Measurements from ENCODE around the gene SMYD3.

SMYD3 gene

DNA sequence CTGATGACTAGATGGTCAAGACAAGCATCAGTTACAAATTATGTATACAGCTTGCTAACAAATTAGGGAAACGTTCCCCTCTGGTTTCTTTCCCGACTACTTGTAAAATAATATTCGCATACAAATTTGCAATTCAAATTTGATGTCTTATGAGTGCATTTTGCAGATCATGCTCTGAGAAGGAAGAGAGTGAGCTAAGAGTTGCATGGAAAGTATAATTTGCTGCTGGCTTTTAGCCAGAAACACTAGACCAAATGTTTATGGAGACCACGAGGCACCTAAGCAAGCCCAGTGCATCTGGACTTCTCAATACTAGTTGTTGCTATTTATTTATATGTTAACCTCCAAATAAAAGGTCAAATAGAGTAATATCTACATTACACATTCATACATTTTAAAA, 216.0 kb downstream of the SMYD3 start:
- no peak overlapping the region for H3K4me3 ChIP-seq (ENCODE audit: low read depth, low read length)
- H3K36me3 ChIP-seq (ENCODE audit: control insufficient read depth, insufficient read depth, low read length) = no peaks in the 10 kb centered on the region
- H3K27me3 ChIP-seq (ENCODE audit: control insufficient read depth, insufficient read depth, low read length) = no peaks in the 10 kb centered on the region
- H3K9me3 ChIP-seq (ENCODE audit: control insufficient read depth, low read length) = no peaks in the 10 kb centered on the region
- TF ChIP-seq, protein P1, sequence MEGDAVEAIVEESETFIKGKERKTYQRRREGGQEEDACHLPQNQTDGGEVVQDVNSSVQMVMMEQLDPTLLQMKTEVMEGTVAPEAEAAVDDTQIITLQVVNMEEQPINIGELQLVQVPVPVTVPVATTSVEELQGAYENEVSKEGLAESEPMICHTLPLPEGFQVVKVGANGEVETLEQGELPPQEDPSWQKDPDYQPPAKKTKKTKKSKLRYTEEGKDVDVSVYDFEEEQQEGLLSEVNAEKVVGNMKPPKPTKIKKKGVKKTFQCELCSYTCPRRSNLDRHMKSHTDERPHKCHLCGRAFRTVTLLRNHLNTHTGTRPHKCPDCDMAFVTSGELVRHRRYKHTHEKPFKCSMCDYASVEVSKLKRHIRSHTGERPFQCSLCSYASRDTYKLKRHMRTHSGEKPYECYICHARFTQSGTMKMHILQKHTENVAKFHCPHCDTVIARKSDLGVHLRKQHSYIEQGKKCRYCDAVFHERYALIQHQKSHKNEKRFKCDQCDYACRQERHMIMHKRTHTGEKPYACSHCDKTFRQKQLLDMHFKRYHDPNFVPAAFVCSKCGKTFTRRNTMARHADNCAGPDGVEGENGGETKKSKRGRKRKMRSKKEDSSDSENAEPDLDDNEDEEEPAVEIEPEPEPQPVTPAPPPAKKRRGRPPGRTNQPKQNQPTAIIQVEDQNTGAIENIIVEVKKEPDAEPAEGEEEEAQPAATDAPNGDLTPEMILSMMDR (IDR thresholded peaks at IDR 0.05) = no peak
- H3K79me2 ChIP-seq = no peaks in the 10 kb centered on the region
- no peak overlapping the region for H3K27ac ChIP-seq
- H3K9ac ChIP-seq = no peak overlapping the region
- no peaks in the 10 kb centered on the region for H3K4me1 ChIP-seq
- no peak overlapping the region for H3K4me2 ChIP-seq (ENCODE audit: low read length)
- no peak overlapping the region for H2AFZ ChIP-seq

DNA sequence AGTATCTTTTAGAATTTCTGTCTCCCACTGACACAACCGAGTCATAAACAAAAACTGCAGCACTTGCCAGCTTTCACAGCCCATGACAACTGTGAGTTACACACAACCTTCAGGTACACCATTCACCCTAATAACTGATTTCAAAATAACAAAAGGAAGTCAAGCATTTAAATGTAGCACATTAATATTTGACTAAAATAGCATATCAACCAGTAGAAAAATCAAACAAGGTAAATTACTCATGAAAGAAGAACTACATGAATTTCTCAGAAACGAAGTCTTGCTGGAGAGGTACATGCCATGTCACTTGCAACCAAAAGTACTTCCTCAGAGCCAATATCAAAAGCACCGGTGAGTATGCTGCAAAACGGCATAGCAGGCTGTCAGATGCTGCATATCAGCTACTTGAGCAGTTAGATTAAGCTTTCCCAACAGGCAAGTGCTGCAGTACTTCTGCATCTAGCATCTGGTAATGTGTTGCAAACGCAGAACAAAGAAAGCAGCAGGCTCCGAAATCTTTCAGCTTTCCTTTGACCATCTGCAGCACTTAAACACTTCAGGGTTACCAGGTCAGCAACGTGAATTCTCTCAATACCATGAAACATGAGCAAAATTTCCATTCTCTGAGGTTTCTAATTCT, 223.2 kb downstream of the SMYD3 start:
- Histone ChIP-seq H2AFZ (no peak overlapping the region), H3K27me3 (ENCODE audit: control insufficient read depth, insufficient read depth, low read length) (no peaks in the 10 kb centered on the region), H3K9ac (no peak overlapping the region), H3K79me2 (no peaks in the 10 kb centered on the region), H3K36me3 (ENCODE audit: control insufficient read depth, insufficient read depth, low read length) (no peaks in the 10 kb centered on the region), H3K9me3 (ENCODE audit: control insufficient read depth, low read length) (no peaks in the 10 kb centered on the region), H3K27ac (no peak overlapping the region), H3K4me3 (ENCODE audit: low read depth, low read length) (no peak overlapping the region), H3K4me1 (no peaks in the 10 kb centered on the region), H3K4me2 (ENCODE audit: low read length) (no peak overlapping the region)
- TF ChIP-seq, protein P1 (IDR thresholded peaks at IDR 0.05) = no peak

DNA sequence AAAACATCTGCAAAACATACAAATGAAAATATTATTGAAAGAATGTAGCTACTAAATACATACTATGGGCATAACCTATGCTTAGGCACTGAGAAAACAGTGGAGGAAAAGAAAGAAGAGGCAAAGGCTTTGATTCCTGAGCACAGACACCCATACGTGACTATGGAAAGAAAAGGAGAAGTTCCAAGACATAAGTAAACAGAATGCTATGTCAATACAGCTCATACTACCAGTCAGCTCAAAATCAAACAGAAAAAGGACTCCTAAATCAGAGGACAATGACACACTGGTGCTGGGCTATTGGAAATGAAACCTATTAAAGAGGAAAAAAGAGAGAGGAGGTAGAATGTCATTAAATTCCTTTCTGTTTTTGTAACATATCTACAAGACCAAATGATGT, 225.4 kb downstream of the SMYD3 start:
- H3K4me3 ChIP-seq (ENCODE audit: low read depth, low read length) = no peak overlapping the region
- no peaks in the 10 kb centered on the region for H3K36me3 ChIP-seq (ENCODE audit: control insufficient read depth, insufficient read depth, low read length)
- no peak overlapping the region for H3K9ac ChIP-seq
- H3K4me2 ChIP-seq (ENCODE audit: low read length) = no peak overlapping the region
- TF ChIP-seq, protein P1 (IDR thresholded peaks at IDR 0.05) = no peak
- H3K79me2 ChIP-seq = no peaks in the 10 kb centered on the region
- no peaks in the 10 kb centered on the region for H3K4me1 ChIP-seq
- no peak overlapping the region for H3K27ac ChIP-seq
- no peaks in the 10 kb centered on the region for H3K27me3 ChIP-seq (ENCODE audit: control insufficient read depth, insufficient read depth, low read length)
- no peak overlapping the region for H2AFZ ChIP-seq
- no peaks in the 10 kb centered on the region for H3K9me3 ChIP-seq (ENCODE audit: control insufficient read depth, low read length)

DNA sequence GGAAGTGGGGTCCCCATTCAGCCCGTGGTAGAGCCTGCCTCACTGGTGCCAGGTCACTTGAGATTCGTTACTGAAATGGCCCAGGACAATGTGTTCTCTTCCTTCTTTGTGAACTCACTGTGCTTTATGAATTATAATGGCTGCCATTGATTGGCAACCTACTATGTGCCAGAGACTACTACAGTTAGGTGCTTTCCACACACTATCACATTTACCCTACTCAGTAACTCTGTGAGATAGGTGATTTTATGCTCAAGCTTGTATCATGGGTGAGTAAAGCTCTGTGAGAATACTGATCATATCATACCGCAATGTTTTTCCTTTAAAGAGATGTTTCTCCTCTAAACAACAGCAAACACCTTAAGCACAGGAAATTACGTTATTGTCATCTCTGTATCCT, 225.9 kb downstream of the SMYD3 start:
- H3K4me2 ChIP-seq (ENCODE audit: low read length) = no peak overlapping the region
- H3K36me3 ChIP-seq (ENCODE audit: control insufficient read depth, insufficient read depth, low read length) = no peaks in the 10 kb centered on the region
- no peak overlapping the region for H3K27ac ChIP-seq
- no peaks in the 10 kb centered on the region for H3K4me1 ChIP-seq
- no peak overlapping the region for H3K9ac ChIP-seq
- H3K4me3 ChIP-seq (ENCODE audit: low read depth, low read length) = no peak overlapping the region
- H3K27me3 ChIP-seq (ENCODE audit: control insufficient read depth, insufficient read depth, low read length) = no peaks in the 10 kb centered on the region
- H3K9me3 ChIP-seq (ENCODE audit: control insufficient read depth, low read length) = no peaks in the 10 kb centered on the region
- H2AFZ ChIP-seq = no peak overlapping the region
- TF ChIP-seq, protein P1 (IDR thresholded peaks at IDR 0.05) = no peak
- no peaks in the 10 kb centered on the region for H3K79me2 ChIP-seq

DNA sequence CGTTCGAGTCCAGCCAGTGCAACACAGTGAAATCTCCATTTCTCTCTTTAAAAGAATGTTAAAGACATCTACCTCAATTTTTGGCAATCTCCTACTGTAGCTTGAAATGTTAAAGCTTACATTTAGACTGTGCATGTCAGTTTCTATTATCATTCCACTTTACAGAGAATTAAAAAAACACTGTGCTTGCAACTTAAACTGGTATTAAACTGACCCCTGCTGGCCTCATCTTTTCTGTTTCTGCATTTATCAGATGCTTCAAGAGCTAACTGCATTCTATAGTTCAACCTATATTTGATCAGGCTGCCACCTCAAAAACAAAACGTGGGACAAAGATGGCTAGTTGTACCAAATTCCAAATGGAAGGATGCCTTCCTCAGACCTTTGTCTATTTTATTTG, 226.5 kb downstream of the SMYD3 start:
- Histone ChIP-seq H3K9ac (no peak overlapping the region), H3K27ac (no peak overlapping the region), H3K4me2 (ENCODE audit: low read length) (no peak overlapping the region), H3K4me3 (ENCODE audit: low read depth, low read length) (no peak overlapping the region), H3K79me2 (no peaks in the 10 kb centered on the region), H3K4me1 (no peaks in the 10 kb centered on the region), H3K9me3 (ENCODE audit: control insufficient read depth, low read length) (no peaks in the 10 kb centered on the region), H3K36me3 (ENCODE audit: control insufficient read depth, insufficient read depth, low read length) (no peaks in the 10 kb centered on the region), H3K27me3 (ENCODE audit: control insufficient read depth, insufficient read depth, low read length) (no peaks in the 10 kb centered on the region), H2AFZ (no peak overlapping the region)
- TF ChIP-seq, protein P1 (IDR thresholded peaks at IDR 0.05) = no peak
